Smooth muscle cell (in vitro differentiated cells): ENCODE measurements around the gene USF1. TPM values are rescaled to one million over a fixed set of nuclear protein-coding genes. Genes with fewer than 3 reads are reported as not detected.
A peak's percentile ranks its signal among the peaks of the same experiment; 100 is the strongest.

Experiments used
- DNase-seq: peaks from one replicate; lab custom pipeline; 2025; ENCODE audit not compliant: unreplicated experiment; lab: John Stamatoyannopoulos, UW
- H2AFZ ChIP-seq: fragments of 200-600 bp; sonication (generic); 2 replicates; pipeline ENCODE4 v1.6.0; 2016; ENCODE audit warnings: antibody characterized with exemption, low read depth, mild to moderate bottlenecking
- H3F3A ChIP-seq: fragments of 200-600 bp; sonication (generic); 2 replicates; pipeline ENCODE4 v1.6.0; 2017; ENCODE audit warnings: antibody characterized with exemption, low read depth
- H3K27ac ChIP-seq: fragments of 200-600 bp; sonication (generic); 2 replicates; pipeline ENCODE4 v1.5.1; 2016; ENCODE audit warnings: low read depth, mild to moderate bottlenecking
- H3K27me3 ChIP-seq: fragments of 200-600 bp; sonication (generic); 2 replicates; pipeline ENCODE4 v1.6.1; 2016; ENCODE audit warnings: low read depth, mild to moderate bottlenecking
- H3K36me3 ChIP-seq: fragments of 200-600 bp; sonication (generic); 2 replicates; pipeline ENCODE4 v1.5.1; 2016; ENCODE audit warnings: low read depth
- H3K4me1 ChIP-seq: fragments of 200-600 bp; sonication (generic); 2 replicates; pipeline ENCODE4 v1.5.1; 2016; ENCODE audit warnings: low read depth
- H3K4me2 ChIP-seq: fragments of 200-600 bp; sonication (generic); 2 replicates; pipeline ENCODE4 v1.6.0; 2016; ENCODE audit warnings: mild to moderate bottlenecking
- H3K4me3 ChIP-seq: fragments of 200-600 bp; sonication (generic); 2 replicates; pipeline ENCODE4 v1.5.1; 2016; ENCODE audit warnings: mild to moderate bottlenecking
- H3K79me2 ChIP-seq: fragments of 200-600 bp; sonication (generic); 2 replicates; pipeline ENCODE4 v1.6.0; 2016; ENCODE audit warnings: low read depth, mild to moderate bottlenecking
- H3K9ac ChIP-seq: fragments of 200-600 bp; sonication (generic); 2 replicates; pipeline ENCODE4 v1.6.0; 2016; ENCODE audit warnings: low read depth
- H3K9me3 ChIP-seq: fragments of 200-600 bp; sonication (generic); replicated peaks from 2 replicates; pipeline ENCODE4 v1.5.1; 2016; ENCODE audit warnings: low read depth
- H4K20me1 ChIP-seq: fragments of 200-600 bp; sonication (generic); 2 replicates; pipeline ENCODE4 v1.6.0; 2016; ENCODE audit warnings: low read depth
- CTCF ChIP-seq: fragments of 200-600 bp; sonication (generic); IDR thresholded peaks from 2 replicates; pipeline ENCODE4 v1.5.1; 2017; ENCODE audit warnings: borderline replicate concordance, mild to moderate bottlenecking, antibody characterized with exemption; ENCODE audit not compliant: insufficient read depth, poor library complexity, severe bottlenecking
- WGBS: methylation state at CpG from one replicate; pipeline ENCODE4 v1.1.7; 2016; ENCODE audit warnings: low lambda C conversion rate; 5-methylcytosine and 5-hydroxymethylcytosine counted together
- polyA plus RNA-seq: library from polyadenylated mRNA; unstranded; fragments of >200 nt; fragmentation: Nextera tagmentation; extraction: Ambion mirVana; gene quantifications from 2 replicates; pipeline ENCODE4 v1.2.1, GENCODE V29; 2016
- total RNA-seq: library from RNA; depleted of rRNA; stranded (reverse); fragments of >200 nt; gene quantifications from 2 replicates; pipeline ENCODE4 v1.2.3, GENCODE V29; 2014

Gene USF1
- total and polyA plus RNA-seq, 2 experiments from 2014 or later: 20.0 to 47.0 TPM

- Histone ChIP-seq H4K20me1 (no peaks in the 10 kb centered on the region), H3K4me1 (peaks cover 4% of the 10 kb centered on the region), H3K27me3 (no peaks in the 10 kb centered on the region), H3K36me3 (no peaks in the 10 kb centered on the region), H3K9ac (no peak overlapping the region), H3K4me3 (no peak overlapping the region), H3K4me2 (no peak overlapping the region), H3K27ac (peak overlapping the region; percentile 61), H3F3A (no peaks in the 10 kb centered on the region), H3K9me3 (no peaks in the 10 kb centered on the region), H2AFZ (no peak overlapping the region), H3K79me2 (no peaks in the 10 kb centered on the region)
- no peak for DNase-seq
- no peak for TF ChIP-seq CTCF
- 68% methylated on average over 7 of the region's 7 CpGs for WGBS
Measured at GRCh38 chr1:161073474-161074121, 27.8 kb upstream of the USF1 start.

- H4K20me1 ChIP-seq: no peaks in the 10 kb centered on the region
- H2AFZ ChIP-seq: no peak overlapping the region
Measured at GRCh38 chr1:161072751-161073449, 27.1 kb upstream of the USF1 start.

GRCh38 chr1:161071886-161072371 is 26.2 kb upstream of the USF1 start:
- Histone ChIP-seq H3K36me3 (no peaks in the 10 kb centered on the region), H3K27me3 (no peaks in the 10 kb centered on the region), H3K9me3 (no peaks in the 10 kb centered on the region), H4K20me1 (no peaks in the 10 kb centered on the region), H3K27ac (no peak overlapping the region), H3F3A (no peaks in the 10 kb centered on the region), H3K9ac (no peak overlapping the region), H3K4me2 (peak overlapping the region; percentile 41), H3K4me1 (peaks cover 4% of the 10 kb centered on the region), H3K4me3 (no peak overlapping the region), H3K79me2 (no peaks in the 10 kb centered on the region), H2AFZ (no peak overlapping the region)
- peak; percentile 71 for TF ChIP-seq CTCF
- WGBS: 62% methylated on average over 9 of the region's 9 CpGs
- DNase-seq: no peak

More at GRCh38 chr1:161072751-161073449, 27.1 kb upstream of the USF1 start:
- no peak overlapping the region for H3K4me3 ChIP-seq
- no peaks in the 10 kb centered on the region for H3K36me3 ChIP-seq
- WGBS: 95% methylated on average over 14 of the region's 19 CpGs
- DNase-seq: no peak
- no peak for TF ChIP-seq CTCF
- H3K4me1 ChIP-seq: peaks cover 4% of the 10 kb centered on the region
- no peaks in the 10 kb centered on the region for H3K27me3 ChIP-seq
- no peak overlapping the region for H3K4me2 ChIP-seq
- H3F3A ChIP-seq: no peaks in the 10 kb centered on the region
- no peak overlapping the region for H3K27ac ChIP-seq
- H3K9me3 ChIP-seq: no peaks in the 10 kb centered on the region
- H3K79me2 ChIP-seq: no peaks in the 10 kb centered on the region
- no peak overlapping the region for H3K9ac ChIP-seq
